ENCODE data around the gene ZNF860.

ZNF860 gene

DNA sequence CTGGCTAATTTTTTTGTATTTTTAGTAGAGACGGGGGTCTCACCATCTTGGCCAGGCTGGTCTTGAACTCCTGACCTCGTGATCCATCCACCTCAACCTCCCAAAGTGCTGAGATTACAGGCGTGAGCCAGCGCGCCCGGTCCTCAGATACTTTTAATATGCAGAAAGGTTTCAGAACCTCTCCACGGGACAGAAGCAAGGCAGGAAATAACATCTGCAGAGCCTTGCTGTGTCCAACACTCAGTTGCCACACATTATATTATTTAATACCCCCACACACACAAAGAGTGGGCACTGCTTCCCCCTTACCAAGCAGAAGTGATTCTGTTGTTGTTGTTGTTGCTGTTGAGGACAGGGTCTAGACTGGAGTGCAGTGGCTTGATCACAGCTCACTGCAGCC is 28.5 kb upstream of the ZNF860 start:
- peaks cover 19% of the 10 kb centered on the region for H3K9me3 Mint-ChIP-seq
- no peak overlapping the region for H3K27ac Mint-ChIP-seq
- peaks cover 4% of the 10 kb centered on the region for H3K27me3 Mint-ChIP-seq (ENCODE audit: low read depth)
- H3K36me3 Mint-ChIP-seq (ENCODE audit: low read depth), result peaks cover 6% of the 10 kb centered on the region
- H3K4me1 Mint-ChIP-seq (ENCODE audit: low read depth), result peaks cover 2% of the 10 kb centered on the region
- no peak overlapping the region for H3K4me3 Mint-ChIP-seq

DNA sequence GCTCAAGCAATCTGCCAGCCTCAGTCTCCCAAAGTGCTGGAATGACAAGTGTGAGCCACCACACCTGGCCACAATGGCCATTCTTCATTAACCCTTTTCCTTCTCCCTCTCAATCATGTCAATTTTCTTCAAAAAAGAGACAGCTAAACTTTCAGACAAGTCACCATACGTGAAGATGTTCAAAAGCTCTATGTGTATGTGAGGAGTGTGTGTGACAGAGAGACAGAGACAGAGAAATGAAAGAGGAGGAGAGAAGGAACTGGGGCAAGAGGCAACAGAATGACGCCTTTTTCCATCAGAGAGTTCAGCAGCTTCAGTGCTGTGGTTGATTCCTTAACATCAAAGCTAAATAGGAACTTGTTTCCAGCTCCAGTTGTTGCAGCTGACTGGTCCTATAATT is 27.9 kb upstream of the ZNF860 start:
- H3K9me3 Mint-ChIP-seq, result peaks cover 19% of the 10 kb centered on the region
- H3K4me3 Mint-ChIP-seq, result no peak overlapping the region
- peaks cover 7% of the 10 kb centered on the region for H3K36me3 Mint-ChIP-seq (ENCODE audit: low read depth)
- peaks cover 4% of the 10 kb centered on the region for H3K27me3 Mint-ChIP-seq (ENCODE audit: low read depth)
- peaks cover 2% of the 10 kb centered on the region for H3K4me1 Mint-ChIP-seq (ENCODE audit: low read depth)
- no peak overlapping the region for H3K27ac Mint-ChIP-seq

DNA sequence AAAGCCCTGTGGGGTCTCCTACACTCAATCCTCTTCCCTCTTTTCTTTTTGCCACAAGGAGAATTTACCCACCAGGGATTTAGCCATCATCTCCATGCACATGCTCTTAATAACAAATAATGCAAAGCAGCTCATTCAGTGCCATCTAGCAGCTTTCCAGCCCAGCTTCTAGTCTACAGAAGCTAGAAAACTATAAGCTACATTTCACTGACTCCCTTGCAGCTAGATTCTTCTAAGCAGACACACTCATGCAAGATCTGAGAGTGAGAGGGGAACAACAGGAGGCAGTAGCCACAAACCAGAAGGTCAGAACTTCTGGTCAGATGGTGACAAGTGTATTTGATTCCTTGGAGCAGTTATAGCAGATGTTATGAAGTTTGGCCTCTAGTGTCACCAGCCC is 26.0 kb upstream of the ZNF860 start:
- H3K4me3 Mint-ChIP-seq, result no peak overlapping the region
- peaks cover 3% of the 10 kb centered on the region for H3K27me3 Mint-ChIP-seq (ENCODE audit: low read depth)
- peaks cover 6% of the 10 kb centered on the region for H3K36me3 Mint-ChIP-seq (ENCODE audit: low read depth)
- peaks cover 5% of the 10 kb centered on the region for H3K4me1 Mint-ChIP-seq (ENCODE audit: low read depth)
- no peak overlapping the region for H3K27ac Mint-ChIP-seq
- H3K9me3 Mint-ChIP-seq, result peaks cover 19% of the 10 kb centered on the region

DNA sequence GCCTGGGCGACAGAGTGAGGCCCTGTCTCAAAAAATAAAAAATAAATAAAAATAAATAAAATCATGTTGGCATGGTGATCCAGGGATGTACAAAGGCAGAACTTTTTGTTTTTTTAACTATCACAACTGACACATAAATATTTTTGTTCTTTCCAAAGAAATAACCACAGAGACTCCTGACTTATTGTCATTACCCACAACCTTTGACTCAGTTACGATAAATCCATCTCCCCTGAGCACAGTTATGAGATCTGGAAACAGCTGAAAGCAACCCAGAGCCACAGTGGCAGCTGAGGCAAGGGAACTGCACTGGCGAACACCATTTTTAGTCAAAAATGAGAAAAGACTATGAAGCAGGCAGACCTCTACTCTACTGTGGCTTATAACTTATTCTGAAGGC is 24.4 kb upstream of the ZNF860 start:
- no peaks in the 10 kb centered on the region for H3K27me3 Mint-ChIP-seq (ENCODE audit: low read depth)
- H3K36me3 Mint-ChIP-seq (ENCODE audit: low read depth), result peaks cover 2% of the 10 kb centered on the region
- H3K4me1 Mint-ChIP-seq (ENCODE audit: low read depth), result peaks cover 12% of the 10 kb centered on the region
- no peak overlapping the region for H3K4me3 Mint-ChIP-seq
- H3K27ac Mint-ChIP-seq, result no peak overlapping the region
- peaks cover 19% of the 10 kb centered on the region for H3K9me3 Mint-ChIP-seq

DNA sequence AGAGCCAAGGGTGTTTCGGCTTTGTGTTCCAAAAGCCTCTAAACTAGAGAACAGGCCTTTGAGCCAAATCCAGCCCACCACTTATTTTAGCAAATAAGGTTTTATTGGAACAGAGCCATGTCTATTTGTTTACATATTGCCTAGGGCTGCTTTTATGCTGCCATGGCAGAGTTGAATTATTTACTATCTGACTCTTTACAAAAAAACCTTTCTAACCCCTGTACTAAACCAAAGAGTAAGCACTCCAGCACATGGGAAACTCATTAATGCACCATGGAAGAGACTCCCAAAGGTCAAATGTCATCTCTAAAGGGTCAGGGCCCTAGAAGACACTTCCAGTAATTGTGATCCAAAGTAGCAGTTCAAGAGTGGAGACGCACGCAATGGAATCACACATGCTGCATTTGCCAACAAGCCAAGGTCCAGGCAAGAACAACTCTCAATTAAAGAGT is 22.8 kb upstream of the ZNF860 start:
- no peaks in the 10 kb centered on the region for H3K27me3 Mint-ChIP-seq (ENCODE audit: low read depth)
- peaks cover 19% of the 10 kb centered on the region for H3K9me3 Mint-ChIP-seq
- peaks cover 5% of the 10 kb centered on the region for H3K36me3 Mint-ChIP-seq (ENCODE audit: low read depth)
- H3K4me3 Mint-ChIP-seq, result no peak overlapping the region
- H3K27ac Mint-ChIP-seq, result no peak overlapping the region
- peaks cover 17% of the 10 kb centered on the region for H3K4me1 Mint-ChIP-seq (ENCODE audit: low read depth)

DNA sequence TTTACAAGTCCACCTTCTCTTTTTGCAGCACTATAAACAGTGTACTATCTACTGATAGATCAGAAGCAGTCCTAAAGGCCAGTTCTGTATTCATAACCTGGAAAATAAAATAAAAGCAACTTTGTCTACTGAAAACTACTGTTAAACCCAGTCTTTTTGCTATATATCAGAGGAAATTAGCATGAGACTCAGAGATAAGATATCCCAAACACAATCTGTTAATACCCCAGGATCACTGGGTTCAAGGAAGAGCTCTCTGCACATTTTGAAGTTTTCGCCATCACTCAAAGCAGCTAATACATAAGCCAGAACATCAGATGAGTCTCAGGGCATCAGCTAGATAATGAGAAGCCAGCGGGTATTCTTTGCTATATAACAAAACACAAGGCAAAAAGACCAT is 22.3 kb upstream of the ZNF860 start:
- peaks cover 18% of the 10 kb centered on the region for H3K9me3 Mint-ChIP-seq
- no peaks in the 10 kb centered on the region for H3K27me3 Mint-ChIP-seq (ENCODE audit: low read depth)
- no peak overlapping the region for H3K27ac Mint-ChIP-seq
- peaks cover 20% of the 10 kb centered on the region for H3K4me1 Mint-ChIP-seq (ENCODE audit: low read depth)
- H3K4me3 Mint-ChIP-seq, result no peak overlapping the region
- H3K36me3 Mint-ChIP-seq (ENCODE audit: low read depth), result peaks cover 5% of the 10 kb centered on the region

DNA sequence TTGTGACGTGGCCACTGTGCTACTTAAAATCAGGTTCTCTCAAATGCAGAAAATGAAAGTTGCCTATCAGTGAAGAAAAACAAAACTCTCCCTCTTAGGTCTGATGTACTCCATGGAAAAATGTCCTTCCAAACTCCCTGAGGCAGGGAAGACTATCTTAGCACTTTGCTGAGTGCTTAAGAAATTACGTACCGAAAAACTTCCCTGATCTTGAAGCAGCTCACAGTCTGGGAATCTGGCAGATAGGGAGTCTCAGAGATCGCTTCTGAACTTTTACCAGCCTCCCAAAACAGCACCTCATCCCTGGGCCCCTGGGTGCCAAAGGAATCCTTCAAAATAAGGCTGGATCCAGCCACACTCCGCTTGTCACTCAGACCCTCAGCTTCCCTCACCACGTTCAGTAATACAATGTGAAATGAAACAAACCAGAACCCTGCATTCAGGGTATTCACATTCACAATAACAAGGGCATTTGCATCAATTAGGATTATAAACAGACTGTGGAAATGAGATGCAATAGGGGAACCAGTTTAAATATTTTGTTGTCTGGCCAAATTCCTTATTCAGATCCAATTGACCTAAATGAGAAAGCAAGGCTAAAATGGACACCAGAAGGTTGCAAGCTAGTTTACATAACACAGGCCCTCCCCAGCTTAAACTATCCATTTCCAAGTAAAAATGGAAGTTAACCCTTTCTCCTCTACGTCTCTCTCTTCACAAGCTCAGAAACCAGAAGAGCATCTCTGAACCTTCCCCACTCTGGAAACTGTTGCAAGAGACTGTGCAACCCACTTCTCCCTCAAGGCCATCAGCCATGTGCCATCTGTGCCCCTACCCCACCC is 21.4 kb upstream of the ZNF860 start:
- peaks cover 5% of the 10 kb centered on the region for H3K36me3 Mint-ChIP-seq (ENCODE audit: low read depth)
- H3K9me3 Mint-ChIP-seq, result peaks cover 9% of the 10 kb centered on the region
- H3K4me3 Mint-ChIP-seq, result no peak overlapping the region
- H3K27ac Mint-ChIP-seq, result no peak overlapping the region
- H3K27me3 Mint-ChIP-seq (ENCODE audit: low read depth), result no peaks in the 10 kb centered on the region
- peaks cover 20% of the 10 kb centered on the region for H3K4me1 Mint-ChIP-seq (ENCODE audit: low read depth)

DNA sequence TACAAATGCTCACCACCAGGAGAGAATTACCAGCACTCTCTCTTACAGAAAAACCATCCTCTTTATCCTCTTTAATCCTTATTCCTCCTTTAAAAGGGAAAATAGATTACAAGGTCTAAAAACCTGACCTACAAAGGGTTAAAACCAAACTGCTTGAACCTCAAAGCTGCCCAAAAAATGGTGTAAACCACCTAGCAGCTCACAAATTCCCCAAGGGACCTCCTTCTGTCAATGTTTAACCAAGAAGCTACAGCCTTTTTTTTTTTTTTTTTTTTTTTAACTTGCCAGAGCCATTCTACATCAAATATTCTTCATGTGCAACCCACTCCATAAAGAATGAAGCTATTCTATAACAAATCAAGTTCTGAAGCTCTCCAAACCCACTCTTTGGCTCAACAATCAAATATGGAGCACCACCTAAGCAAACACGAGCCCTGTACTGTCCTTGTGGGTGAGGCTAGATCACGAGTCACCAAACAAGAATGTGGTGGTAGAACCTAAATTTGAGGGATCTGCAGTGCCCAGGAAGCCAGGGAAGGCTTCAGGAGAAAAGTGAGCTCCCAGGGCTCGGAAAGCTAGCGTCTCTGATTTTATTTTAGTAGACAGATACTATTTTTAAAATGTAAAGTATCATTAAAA is 20.6 kb upstream of the ZNF860 start:
- peaks cover 5% of the 10 kb centered on the region for H3K36me3 Mint-ChIP-seq (ENCODE audit: low read depth)
- no peak overlapping the region for H3K4me3 Mint-ChIP-seq
- no peak overlapping the region for H3K27ac Mint-ChIP-seq
- peaks cover 20% of the 10 kb centered on the region for H3K4me1 Mint-ChIP-seq (ENCODE audit: low read depth)
- no peaks in the 10 kb centered on the region for H3K27me3 Mint-ChIP-seq (ENCODE audit: low read depth)
- peaks cover 3% of the 10 kb centered on the region for H3K9me3 Mint-ChIP-seq

DNA sequence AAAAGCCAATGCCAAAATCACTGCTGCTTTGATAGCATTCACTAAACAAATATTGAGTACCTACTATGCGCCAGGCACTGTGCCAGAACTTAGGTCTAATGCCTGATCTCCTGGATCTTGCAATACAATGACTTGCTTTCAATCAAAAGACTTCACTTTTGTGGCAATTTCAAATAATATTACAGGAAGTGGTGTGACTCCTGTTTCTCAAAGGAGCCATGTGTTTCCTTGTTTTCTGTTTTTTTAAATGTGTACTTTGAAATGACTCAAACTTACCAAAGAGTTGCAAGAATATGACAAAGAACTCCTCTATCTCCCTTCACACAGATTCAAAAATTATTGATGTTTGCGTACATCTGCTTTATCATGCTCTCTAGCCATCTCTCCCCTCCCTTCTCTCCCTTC is 18.7 kb upstream of the ZNF860 start:
- Mint-ChIP-seq H3K9me3 (no peaks in the 10 kb centered on the region), H3K27ac (no peak overlapping the region), H3K27me3 (ENCODE audit: low read depth) (no peaks in the 10 kb centered on the region), H3K4me3 (no peak overlapping the region), H3K36me3 (ENCODE audit: low read depth) (peaks cover 5% of the 10 kb centered on the region), H3K4me1 (ENCODE audit: low read depth) (peaks cover 20% of the 10 kb centered on the region)

DNA sequence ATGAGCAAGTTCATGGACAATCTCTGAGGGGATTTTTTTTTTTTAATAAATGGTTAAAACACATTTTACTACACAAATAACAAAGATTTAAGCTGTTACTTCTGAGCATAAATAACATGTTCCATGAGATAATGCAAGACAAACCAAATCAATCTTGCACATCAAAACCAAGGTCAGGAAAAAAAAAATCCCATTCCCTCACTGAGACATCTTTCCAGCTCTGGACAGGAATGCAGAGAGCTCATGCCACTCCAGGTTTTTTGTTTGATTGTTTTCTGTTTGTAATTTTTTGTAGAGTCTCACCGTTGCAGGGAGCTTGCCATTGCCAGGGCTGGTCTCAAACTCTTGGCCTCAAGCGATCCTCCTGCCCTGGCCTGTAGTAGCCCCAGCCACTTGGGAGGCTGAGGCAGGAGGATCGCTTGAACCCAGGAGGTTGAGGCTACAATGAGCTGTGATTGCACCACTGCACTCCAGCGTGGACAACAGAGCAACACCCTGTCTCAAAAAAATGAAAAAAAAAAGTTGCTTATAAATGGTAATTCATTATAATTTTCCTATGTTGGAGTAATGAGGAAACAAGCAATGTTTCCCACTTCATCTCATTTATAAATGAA is 14.5 kb upstream of the ZNF860 start:
- Mint-ChIP-seq H3K27ac (no peak overlapping the region), H3K4me1 (ENCODE audit: low read depth) (peaks cover 9% of the 10 kb centered on the region), H3K9me3 (no peaks in the 10 kb centered on the region), H3K4me3 (no peak overlapping the region), H3K36me3 (ENCODE audit: low read depth) (peaks cover 3% of the 10 kb centered on the region), H3K27me3 (ENCODE audit: low read depth) (no peaks in the 10 kb centered on the region)

DNA sequence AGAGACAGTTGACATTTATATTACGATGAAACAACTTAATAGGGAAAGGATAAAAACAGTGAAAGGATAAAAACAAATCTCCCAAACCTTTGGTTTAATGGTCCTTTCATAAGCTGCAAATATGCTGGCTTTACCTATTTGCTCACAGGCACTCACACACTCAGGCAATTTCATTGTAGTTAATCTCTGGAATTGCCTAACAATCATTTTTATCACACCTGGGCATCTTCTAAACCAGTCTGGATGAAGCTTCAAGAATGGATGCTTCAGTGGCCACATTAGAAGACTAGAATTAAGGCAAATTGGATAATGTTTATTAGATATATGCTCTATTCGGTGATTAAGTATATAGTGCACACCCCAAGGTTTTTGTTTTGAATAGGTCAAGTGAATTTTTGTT is 14.0 kb upstream of the ZNF860 start:
- peaks cover 9% of the 10 kb centered on the region for H3K4me1 Mint-ChIP-seq (ENCODE audit: low read depth)
- no peaks in the 10 kb centered on the region for H3K9me3 Mint-ChIP-seq
- H3K4me3 Mint-ChIP-seq, result no peak overlapping the region
- H3K36me3 Mint-ChIP-seq (ENCODE audit: low read depth), result peaks cover 3% of the 10 kb centered on the region
- no peaks in the 10 kb centered on the region for H3K27me3 Mint-ChIP-seq (ENCODE audit: low read depth)
- H3K27ac Mint-ChIP-seq, result no peak overlapping the region

DNA sequence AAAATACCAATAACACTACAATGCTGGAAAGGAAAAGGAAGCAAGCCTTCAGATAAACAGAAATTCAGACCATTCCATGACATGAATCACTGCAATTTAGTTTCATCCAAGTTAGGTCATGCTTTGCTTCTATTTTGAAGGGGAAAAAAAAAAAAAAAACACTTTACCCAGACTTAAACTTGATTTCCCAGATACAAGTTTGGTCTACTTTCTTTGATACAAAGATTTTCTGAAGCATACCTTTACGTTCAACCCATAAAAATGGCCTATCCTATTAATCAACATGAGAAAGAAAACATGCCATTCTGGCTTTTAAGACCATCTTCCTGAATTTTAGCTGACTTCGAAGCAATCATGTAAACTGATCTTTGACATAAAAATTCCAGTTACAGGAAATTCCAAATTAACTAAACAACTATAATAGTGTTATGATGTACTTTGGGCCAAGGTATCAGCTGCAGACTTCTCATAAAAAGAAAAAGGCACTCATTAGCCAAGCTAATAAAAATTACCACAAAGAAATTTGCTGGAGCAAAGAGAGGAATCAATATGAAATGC is 13.1 kb upstream of the ZNF860 start:
- no peaks in the 10 kb centered on the region for H3K36me3 Mint-ChIP-seq (ENCODE audit: low read depth)
- no peak overlapping the region for H3K27ac Mint-ChIP-seq
- no peaks in the 10 kb centered on the region for H3K27me3 Mint-ChIP-seq (ENCODE audit: low read depth)
- peaks cover 5% of the 10 kb centered on the region for H3K4me1 Mint-ChIP-seq (ENCODE audit: low read depth)
- no peaks in the 10 kb centered on the region for H3K9me3 Mint-ChIP-seq
- no peak overlapping the region for H3K4me3 Mint-ChIP-seq

DNA sequence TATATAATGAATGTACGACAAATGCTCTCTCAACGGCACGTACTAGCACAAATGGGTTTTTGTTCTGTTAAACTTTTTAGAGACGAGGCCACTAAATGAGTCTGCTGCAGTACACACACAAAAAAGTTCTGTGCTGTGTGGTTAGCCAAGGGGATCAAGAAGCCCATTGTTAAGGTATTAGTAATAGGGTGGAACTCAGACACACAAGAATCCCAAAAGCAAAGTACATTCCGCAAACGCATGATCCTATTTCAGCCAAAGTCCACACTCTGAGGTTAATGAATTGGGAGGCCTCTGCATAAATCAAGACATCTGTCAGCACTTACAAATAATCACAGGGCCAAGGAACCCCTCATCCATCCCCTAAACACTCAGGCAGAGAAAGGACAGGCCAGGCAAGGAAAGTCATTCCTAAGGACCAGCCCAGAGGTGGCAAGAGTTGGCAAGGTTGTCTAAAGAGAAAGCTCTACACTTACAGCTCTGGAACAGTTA is 12.6 kb upstream of the ZNF860 start:
- H3K36me3 Mint-ChIP-seq (ENCODE audit: low read depth), result no peaks in the 10 kb centered on the region
- H3K27me3 Mint-ChIP-seq (ENCODE audit: low read depth), result no peaks in the 10 kb centered on the region
- no peak overlapping the region for H3K27ac Mint-ChIP-seq
- no peaks in the 10 kb centered on the region for H3K9me3 Mint-ChIP-seq
- H3K4me3 Mint-ChIP-seq, result no peak overlapping the region
- peaks cover under 1% of the 10 kb centered on the region for H3K4me1 Mint-ChIP-seq (ENCODE audit: low read depth)

DNA sequence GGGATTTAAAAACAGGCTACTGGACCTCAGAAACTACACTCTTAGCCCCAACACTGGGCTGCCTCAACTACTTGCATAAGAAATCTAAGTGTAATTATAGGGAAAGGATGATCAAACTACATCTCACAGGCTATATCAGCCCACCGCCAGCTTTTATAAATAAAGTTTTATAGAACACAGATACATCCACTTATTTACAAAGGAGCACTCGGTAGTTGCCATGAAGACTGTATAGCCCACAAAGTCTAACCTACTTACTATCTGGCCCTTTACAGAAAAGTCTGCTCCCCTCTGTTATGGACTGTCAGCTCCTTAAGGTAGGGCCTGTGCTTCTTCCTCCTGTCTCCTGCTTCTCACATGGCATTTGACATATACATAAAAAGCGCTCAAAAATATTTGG is 9.9 kb upstream of the ZNF860 start:
- H3K4me1 Mint-ChIP-seq (ENCODE audit: low read depth), result no peaks in the 10 kb centered on the region
- no peaks in the 10 kb centered on the region for H3K36me3 Mint-ChIP-seq (ENCODE audit: low read depth)
- no peak overlapping the region for H3K27ac Mint-ChIP-seq
- no peaks in the 10 kb centered on the region for H3K9me3 Mint-ChIP-seq
- no peak overlapping the region for H3K4me3 Mint-ChIP-seq
- H3K27me3 Mint-ChIP-seq (ENCODE audit: low read depth), result no peaks in the 10 kb centered on the region
